Measurements from ENCODE around the gene PLB1.

DNA sequence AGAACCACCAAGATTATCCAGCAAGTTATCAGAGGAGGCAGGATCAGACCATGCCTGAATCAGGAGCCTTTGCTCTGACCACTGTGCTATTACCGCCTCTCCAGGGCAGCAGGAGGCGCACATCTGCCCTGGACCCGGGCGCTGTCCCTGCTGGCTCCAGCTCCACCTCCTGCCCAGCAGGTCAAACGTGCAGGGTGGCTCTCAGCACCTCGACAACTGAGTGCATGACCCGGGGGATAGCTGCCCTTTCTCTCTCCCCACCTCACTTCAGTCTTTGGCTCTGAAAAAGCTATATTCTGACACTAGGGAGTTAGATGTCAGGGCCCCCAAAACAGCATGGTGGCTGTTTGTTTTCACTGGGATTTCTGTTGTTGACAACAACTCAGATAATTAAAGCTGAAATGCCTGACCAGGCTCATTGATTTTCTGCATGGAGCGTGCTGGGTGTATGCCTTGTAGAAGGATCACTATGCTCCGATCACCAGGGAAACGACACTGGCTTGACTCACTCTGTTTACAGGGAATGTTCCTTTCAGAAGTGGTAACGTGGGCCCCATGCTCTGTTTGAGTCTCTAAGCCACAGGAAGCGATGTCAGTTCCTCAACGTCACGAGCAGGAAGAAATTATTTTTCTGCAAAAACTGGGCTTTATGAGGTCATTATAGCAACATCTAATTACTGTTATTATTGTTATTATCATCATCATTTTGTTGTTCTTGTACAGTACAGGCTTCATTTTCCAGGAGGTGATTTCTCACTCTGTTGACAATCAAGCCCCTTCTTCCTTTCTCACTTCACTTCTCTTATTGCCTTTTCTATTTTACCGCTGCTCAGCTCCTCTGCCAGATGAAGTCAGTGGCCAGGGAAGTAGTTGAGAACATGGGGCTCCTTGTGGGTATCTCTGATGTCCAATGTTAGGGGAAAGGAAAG is 125.6 kb downstream of the PLB1 start:
- TF ChIP-seq CTCF (IDR thresholded peaks at IDR 0.05) (peak in 3 of 6 experiments; percentile 8 to 54 (median 45)), POLR2A (IDR thresholded peaks at IDR 0.05) (peak in 1 of 4 donors; percentile 48)

Measured in esophagus squamous epithelium (tissue), 4 donors.